ENCODE results near the gene NOTCH4. TPM values are rescaled to one million over a fixed set of nuclear protein-coding genes. Genes with fewer than 3 reads are reported as not detected.

The NOTCH4 gene
- total and polyA plus RNA-seq, 9 of the 15 experiments (the other 6 are each of a cell fraction or from before 2014, with no cell fraction given), result 0.24 to 4.3 (median 1.7) TPM

DNA sequence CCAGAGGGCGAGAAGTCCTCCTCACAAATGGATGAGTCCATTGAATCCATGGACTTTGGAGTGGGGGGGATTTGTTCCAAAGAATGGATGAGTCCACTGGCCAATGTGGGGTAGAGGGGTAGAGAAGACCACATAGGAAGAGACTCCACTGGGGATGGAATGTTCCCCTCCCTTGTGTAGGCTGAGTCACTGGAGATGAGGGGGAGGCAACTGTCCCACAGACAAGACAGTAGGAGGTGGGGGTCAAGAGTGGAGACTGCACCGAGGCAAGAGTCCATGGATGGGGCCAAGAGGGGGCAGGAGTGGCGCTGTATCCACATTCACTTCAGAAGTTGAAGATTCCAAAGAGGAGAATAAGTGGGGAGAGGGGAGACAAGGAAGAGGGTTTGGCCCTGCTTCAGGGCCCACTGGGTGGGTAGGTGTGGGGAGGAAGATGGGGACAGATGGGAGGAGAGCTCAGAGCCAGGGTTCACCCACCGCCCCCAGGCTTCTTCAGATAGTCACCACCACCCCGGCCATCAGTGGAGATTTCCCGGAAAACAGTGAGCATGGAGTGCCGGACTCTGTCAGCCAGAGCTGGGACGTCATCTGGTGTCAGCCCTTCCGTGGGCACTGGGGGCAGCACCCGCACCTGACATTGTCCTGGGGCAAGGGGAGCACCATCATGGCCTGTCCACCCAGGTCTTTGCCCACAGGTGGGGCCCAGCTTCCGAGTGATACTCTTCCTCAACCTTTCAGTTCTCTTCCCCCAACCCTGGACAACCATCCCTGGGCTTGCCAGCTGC is 54.9 kb downstream of the NOTCH4 start (continued):
- TF ChIP-seq SMARCA5 (IDR thresholded peaks at IDR 0.05) (no peak), MAFF (IDR thresholded peaks at IDR 0.05; ENCODE audit: low read length) (no peak), FUS (optimal IDR thresholded peaks at IDR 0.05; ENCODE audit: low read depth, low read length) (no peak), GMEB1 (CRISPR knock-in tag; IDR thresholded peaks at IDR 0.05) (no peak), HMG20B (CRISPR knock-in tag; IDR thresholded peaks at IDR 0.05) (no peak), ZNF232 (CRISPR knock-in tag; IDR thresholded peaks at IDR 0.05) (no peak), ZNF668 (CRISPR knock-in tag; IDR thresholded peaks at IDR 0.05) (no peak), NFXL1 (CRISPR knock-in tag; IDR thresholded peaks at IDR 0.05) (no peak), FOXJ3 (CRISPR knock-in tag; IDR thresholded peaks at IDR 0.05) (no peak), ZFP36 (IDR thresholded peaks at IDR 0.05; ENCODE audit: low read depth, low read length, partially characterized antibody) (no peak), HEY1 (CRISPR knock-in tag; IDR thresholded peaks at IDR 0.05; ENCODE audit: borderline replicate concordance) (no peak), NFE2 (IDR thresholded peaks at IDR 0.05; ENCODE audit: low read depth) (peak; percentile 82), ZNF324 (CRISPR knock-in tag; IDR thresholded peaks at IDR 0.05) (no peak), EZH2 (IDR thresholded peaks at IDR 0.05; ENCODE audit: borderline replicate concordance, low read depth, low read length) (no peak), ETS2 (tag; IDR thresholded peaks at IDR 0.05; ENCODE audit: borderline replicate concordance, poor library complexity, severe bottlenecking) (no peak), SRSF3 (IDR thresholded peaks at IDR 0.05; ENCODE audit: insufficient read depth, low read length) (no peak), ZNF408 (CRISPR knock-in tag; IDR thresholded peaks at IDR 0.05; ENCODE audit: low read depth) (no peak)
- TF ChIP-seq, protein P1, sequence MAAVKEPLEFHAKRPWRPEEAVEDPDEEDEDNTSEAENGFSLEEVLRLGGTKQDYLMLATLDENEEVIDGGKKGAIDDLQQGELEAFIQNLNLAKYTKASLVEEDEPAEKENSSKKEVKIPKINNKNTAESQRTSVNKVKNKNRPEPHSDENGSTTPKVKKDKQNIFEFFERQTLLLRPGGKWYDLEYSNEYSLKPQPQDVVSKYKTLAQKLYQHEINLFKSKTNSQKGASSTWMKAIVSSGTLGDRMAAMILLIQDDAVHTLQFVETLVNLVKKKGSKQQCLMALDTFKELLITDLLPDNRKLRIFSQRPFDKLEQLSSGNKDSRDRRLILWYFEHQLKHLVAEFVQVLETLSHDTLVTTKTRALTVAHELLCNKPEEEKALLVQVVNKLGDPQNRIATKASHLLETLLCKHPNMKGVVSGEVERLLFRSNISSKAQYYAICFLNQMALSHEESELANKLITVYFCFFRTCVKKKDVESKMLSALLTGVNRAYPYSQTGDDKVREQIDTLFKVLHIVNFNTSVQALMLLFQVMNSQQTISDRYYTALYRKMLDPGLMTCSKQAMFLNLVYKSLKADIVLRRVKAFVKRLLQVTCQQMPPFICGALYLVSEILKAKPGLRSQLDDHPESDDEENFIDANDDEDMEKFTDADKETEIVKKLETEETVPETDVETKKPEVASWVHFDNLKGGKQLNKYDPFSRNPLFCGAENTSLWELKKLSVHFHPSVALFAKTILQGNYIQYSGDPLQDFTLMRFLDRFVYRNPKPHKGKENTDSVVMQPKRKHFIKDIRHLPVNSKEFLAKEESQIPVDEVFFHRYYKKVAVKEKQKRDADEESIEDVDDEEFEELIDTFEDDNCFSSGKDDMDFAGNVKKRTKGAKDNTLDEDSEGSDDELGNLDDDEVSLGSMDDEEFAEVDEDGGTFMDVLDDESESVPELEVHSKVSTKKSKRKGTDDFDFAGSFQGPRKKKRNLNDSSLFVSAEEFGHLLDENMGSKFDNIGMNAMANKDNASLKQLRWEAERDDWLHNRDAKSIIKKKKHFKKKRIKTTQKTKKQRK (IDR thresholded peaks at IDR 0.05; ENCODE audit: borderline replicate concordance, low read depth, low read length), result no peak
- TF ChIP-seq, protein P2, sequence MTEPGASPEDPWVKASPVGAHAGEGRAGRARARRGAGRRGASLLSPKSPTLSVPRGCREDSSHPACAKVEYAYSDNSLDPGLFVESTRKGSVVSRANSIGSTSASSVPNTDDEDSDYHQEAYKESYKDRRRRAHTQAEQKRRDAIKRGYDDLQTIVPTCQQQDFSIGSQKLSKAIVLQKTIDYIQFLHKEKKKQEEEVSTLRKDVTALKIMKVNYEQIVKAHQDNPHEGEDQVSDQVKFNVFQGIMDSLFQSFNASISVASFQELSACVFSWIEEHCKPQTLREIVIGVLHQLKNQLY (CRISPR knock-in tag; conservative IDR thresholded peaks at IDR 0.05), result no peak
- TF ChIP-seq, protein P3, sequence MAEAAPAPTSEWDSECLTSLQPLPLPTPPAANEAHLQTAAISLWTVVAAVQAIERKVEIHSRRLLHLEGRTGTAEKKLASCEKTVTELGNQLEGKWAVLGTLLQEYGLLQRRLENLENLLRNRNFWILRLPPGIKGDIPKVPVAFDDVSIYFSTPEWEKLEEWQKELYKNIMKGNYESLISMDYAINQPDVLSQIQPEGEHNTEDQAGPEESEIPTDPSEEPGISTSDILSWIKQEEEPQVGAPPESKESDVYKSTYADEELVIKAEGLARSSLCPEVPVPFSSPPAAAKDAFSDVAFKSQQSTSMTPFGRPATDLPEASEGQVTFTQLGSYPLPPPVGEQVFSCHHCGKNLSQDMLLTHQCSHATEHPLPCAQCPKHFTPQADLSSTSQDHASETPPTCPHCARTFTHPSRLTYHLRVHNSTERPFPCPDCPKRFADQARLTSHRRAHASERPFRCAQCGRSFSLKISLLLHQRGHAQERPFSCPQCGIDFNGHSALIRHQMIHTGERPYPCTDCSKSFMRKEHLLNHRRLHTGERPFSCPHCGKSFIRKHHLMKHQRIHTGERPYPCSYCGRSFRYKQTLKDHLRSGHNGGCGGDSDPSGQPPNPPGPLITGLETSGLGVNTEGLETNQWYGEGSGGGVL (CRISPR knock-in tag; IDR thresholded peaks at IDR 0.05), result no peak

Data from K562 (cell line).